ENCODE data around the gene CABP7.

The CABP7 gene

DNA sequence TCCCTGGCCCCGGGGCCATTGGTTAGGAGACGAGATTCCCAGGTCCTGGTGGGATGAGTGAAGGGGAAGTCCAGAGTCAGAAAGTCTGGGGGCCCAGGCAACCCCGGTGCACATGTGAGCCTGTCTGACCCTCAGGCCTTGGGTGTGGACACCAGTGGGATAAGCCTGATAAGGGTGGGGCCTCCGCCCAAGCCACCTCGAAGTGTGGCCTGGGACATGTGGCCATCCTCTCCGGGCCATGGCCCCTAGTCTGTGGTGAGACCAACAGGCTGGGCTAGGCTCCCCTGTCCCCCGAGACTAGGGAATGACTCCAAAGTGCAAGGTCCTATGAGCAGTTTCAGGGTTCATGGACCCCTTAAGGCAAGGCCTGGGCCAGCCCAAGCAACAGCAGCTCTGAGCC, 6.3 kb downstream of the CABP7 start:
- DNase-seq, result no peak

DNA sequence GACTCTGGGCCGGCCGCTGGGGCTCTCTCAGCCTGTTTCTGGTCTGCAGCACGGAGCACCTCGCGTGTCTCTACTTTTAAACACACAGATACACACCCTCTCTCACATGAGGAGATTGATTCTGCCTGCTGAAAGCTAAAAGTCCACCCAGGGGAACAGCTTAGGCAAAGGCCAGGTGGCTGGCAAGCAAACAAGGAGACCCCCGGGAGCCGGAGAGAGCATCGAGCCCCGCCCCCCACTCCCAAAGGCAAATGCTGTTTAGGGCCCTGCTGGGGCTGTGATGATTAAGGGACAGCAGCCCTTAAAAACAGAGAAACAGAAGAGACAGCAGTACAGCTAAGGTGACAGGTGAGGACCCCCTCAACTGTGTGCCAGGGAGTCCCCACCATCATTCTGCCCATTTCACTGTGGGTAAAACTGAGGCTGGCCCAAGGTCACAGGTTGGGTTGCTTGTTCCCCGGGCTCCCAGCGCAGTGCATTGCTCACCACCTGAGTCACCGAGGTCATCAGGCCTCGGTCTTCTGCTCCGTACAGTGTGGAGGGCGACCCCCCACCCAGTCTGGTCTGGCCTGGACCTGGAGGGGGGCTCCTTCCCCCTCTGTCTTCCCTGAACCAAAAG, 6.8 kb downstream of the CABP7 start:
- no peak for DNase-seq

DNA sequence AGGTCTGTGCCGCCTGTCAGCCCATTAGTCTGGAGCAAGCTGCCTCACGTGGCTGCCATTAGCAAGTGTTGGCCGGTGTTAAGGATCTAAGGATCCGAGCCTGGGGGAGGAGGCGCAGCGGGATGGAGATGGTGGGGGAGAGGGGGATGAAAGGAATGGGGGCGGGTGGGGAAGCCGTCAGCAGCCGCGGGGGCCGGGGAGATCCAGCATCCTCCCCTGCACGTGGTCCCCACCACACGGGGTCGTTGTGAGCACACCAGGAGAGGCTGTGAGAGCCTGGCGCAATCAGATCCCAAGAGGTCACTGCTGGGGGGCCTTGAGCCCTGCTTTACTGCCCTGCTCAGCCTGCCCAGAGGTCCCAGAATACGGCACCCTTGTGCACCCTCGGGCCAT, 7.3 kb downstream of the CABP7 start:
- DNase-seq, result no peak

DNA sequence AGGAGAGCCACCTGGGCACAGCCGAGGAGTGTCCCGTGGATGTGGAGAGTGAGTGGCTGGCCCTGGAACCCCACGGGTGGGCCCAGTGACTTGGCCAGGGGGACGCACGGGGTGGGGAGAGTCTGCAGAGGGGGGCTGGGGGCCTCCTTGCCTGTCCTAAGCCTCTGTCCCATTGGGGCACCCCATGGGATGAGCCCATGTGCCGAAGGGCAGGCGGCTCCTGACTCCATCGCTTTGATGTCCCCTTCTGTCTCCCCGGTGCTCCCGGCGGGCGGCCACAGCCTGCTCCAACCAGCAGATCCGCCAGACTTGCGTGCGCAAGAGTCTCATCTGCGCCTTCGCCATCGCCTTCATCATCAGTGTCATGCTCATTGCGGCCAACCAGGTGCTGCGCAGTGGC, 9.4 kb downstream of the CABP7 start:
- DNase-seq, result no peak

DNA sequence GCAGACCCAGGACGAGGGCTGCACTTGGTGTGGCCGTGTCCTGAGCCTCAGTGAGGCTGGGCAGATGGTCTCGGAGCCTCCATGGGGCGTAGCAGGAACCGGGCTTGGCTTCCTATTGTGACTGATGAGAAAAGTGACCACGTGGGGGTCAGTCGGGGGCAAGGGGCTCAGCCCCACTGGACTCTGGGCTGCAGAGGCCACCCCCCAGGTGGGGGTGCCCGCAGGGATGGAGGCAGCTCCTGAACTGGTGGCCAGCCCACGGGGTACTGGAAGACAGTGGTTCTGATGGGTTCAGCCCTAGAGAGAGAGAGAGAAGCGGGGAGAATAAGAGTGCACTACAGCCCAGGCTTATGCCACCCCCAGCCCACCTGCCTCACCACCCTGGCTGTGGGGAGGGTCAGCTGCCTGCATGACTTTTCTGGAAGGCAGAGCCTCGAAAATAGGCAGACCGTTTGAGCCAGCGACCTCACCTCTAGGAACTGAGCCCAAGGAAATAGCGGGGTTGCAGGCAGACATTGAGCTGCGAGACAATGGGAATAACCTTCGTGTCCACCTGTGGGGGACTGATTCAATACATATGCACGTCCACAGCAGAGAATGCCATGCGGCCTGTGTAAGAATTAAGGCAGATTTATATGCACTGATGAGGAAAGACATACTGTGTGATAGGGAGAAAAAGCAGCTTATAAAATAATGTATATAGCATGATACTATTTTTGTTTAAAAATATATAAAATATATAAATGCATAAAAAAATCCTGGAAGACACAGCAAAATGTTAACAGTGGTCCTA, 11.5 kb downstream of the CABP7 start:
- no peak for DNase-seq

DNA sequence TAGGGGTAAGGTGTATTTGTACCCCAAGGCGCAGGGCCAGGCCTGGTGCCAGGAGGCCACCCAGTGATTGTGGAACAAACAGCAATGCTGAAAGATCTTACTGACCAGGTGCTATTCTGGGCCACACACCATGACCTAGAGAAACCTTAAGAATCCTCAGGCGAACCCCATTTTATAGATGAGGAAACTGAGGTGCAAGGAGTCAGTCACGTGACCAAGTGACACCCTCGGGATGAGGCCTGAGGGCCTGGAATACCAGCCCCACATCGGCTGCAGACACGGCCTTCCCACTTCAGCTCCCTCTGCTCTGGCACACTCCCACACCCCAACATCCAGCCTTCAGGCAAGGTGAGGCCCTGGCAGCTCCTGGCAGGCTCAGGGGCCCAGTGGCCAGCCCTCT, 13.1 kb downstream of the CABP7 start:
- no peak for DNase-seq

DNA sequence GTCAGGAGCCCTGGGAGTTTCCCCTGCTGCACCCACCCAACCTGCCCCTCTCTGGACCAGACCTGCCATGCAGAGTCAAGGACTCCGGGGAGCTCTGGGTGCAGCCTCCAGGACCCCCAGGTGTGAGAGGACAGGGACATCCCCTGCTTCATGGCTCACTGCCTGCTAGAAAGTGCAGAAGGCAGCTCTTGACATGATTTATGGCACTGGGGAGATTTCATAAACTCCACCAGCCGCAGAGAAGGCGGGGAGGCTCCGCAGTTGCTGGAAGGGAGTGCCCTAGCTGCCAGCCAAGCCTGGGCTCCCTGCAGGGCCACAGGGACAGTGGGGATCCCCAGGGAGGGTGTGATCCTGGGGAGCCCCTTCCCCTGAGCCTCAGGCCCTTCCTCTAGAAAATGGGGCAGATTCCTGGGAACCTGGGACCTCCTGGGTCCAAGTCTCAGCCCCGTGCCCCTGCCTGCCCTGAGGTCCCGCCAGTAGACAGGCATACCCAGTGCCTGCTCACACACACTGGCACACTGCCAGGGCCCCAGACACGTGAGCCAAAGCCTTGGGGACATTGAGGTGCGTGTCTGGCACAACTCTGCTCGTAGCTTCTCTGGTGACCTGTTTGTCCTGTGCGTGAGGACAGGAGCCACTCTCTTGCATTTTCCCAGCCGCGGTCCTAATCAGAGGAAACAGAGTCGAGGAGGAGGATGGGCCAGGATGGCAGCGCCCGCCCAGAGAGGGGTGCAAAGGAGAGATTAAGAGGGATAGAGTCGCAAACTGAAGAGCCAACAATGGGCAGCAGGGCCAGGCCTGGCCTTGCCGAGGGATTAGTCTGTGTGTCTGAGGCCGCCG, 13.8 kb downstream of the CABP7 start:
- no peak for DNase-seq

DNA sequence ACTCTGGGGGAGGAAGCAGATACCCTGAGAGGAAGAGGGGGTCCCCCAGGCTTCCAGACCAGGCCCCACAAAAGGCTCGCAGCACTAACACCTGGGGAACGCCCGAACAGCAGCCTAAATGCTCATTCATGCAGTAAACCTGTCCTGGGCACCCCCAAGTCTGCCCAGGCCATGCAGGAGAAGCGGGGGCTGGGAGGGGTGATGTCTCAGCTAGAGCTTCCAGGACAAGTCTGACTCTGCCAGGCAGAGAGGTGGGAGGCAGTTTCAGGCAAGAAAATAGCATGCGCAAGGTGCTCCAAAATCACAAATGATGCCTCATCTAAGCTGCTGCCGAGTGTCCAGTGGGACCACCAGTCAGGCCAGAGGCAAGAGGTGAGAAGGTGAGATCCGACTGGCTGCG, 14.6 kb downstream of the CABP7 start:
- no peak for DNase-seq

DNA sequence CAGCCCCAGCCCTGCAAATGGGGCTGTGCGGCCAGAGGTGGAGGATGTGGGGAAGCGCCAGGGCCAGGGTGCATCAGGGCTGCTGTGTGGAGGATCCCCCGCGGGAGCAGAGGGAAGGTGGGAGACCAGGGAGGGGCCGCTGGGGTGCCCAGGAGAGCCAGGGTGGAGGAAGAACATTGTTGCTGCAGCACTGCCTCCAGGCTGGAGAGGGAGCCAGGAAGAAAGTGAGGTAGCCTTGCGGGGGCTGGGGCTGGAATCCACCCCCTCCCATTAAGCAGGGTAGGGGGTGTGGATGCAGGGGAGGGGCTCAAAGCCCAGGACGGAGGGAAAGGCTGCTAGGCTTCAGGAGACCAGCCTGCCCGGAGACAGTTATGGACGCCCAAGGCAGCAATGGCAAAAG, 15.0 kb downstream of the CABP7 start:
- no peak for DNase-seq

DNA sequence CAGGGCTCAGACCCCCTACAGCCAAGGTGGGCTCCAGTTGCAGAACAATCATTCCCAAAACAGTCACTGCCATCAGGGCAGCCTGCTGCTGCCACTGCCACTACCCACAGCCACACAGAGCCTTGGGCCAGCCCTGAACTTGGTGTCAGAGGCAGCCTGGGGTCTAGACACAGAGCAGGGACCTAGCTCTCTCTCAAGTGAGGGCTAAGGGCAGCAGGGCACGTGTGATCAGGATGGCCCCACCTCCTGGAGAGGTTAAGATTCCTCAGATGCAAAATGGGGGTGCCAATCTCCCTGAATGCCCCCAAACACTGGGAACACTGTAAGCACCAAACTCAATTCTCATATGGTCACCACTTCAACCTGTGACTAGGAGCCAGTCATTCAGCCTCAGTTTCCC, 15.6 kb downstream of the CABP7 start:
- DNase-seq, result no peak

DNA sequence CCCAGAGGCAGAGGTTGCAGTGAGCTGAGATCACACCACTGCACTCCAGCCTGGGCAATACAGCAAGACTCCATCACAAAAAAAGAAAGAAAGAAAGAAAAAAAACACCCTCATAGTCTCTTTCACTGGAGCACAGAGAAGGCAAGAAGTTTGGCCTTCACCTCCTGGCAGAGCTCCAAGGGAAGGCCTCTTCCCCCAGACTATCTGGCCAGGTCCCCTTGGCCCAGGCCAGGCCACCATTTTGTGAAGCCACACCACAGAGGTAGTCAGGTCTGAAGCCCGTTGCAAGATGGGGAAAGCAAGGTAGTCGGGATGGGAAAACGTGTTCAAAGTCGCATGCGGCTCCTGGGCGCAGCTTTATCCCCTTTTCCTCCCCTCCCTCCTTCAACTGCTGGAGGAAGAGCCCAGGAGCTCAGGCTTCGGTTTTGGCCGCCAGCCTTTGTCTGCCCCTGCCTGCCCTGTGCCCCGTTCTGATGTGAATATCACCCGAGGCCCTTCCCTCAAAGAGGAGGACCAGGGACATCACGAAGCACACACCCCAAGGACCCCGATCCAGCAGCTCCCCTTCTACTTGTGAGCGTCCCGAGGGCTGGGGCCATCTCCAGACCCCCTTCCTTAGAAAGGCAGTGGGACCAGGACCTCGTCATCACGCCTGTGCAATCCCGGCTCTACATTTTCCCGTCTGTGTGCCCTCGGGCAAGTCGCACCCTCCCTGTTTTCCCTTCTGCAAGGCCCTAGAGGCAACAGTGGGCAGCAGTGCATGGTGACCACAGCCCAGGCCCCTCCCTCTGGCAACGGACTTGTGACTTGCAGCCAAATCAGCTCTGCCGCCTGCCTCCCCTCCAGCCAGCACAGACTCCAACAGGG, 17.7 kb downstream of the CABP7 start:
- no peak for DNase-seq

DNA sequence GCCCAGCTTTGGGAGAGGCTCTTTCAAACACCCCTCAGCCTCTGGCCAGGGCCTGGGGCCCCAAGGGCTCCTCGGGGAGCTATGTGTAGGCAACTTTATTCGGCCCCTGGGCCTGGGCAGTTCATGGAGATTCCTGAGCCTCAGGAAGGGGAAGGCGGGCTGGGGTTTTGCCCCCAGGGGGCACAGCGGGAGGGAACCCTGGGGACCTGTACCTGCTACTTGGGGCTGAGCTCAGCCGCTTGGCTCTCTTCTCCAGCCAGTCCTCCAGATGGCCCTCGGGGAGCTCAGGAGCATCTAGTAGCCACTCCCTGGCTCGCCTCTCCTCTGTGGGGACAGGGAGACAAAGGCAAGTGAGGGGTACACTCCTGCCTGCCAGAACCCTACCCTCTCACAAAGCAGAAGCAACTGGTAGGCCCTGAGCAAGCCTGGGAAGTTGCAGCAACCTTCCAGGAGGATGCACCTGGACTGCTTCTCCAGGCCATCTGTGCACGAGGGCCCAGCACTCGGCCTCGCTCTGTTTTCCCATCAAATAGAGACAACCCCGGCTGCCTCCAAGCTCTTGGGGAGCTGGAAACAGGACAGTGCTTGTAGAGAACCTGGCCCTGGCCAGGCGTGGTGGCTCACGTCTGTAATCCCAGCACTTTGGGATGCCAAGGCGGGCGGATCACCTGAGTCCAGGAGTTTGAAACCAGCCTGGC, 18.5 kb downstream of the CABP7 start:
- DNase-seq, result no peak

DNA sequence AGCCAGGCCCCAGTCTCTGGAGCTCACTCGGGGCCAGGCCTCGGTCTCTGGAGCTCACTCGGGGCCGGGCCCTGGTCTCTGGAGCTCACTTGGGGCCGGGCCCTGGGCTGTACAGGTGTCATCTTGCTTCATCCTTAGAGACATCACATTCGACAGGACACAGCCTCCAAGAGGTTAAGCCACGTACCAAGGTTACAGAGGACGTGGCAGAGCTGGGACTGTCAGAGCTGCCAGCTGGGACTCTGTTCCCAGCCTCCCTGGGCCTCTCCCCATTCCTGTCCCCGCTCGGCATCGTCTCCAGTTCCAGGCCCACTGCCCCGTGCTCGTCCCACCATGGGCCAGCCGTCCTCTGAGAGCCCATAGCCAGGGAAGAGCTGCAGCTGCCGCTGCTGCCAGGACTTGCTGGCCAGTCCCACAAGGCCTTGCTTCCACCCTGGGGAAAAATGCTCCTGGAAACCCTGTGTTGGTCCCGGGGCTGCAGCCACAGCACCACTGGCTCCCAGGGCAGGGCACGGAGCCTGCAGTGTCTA, 19.6 kb downstream of the CABP7 start:
- no peak for DNase-seq

DNA sequence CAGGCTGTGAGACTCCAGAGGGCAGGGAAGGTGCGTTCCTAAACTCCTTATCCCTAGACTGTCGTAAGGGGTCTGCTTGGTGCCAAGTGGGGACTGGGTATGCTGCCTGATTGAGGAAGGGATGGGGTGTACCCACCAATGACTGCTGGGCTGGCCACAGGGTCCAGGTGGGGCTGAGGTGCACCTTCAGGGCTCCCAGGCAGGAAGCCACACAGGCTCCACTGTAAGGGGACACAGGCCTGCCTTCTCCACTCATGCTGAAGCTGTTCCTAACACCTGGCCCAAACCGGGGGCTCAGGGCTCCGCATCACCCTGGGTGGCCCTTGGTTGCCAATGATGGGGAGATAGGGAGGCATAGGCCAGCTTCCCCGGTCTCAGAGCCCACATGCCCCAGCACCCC, 20.4 kb downstream of the CABP7 start:
- DNase-seq, result no peak

DNA sequence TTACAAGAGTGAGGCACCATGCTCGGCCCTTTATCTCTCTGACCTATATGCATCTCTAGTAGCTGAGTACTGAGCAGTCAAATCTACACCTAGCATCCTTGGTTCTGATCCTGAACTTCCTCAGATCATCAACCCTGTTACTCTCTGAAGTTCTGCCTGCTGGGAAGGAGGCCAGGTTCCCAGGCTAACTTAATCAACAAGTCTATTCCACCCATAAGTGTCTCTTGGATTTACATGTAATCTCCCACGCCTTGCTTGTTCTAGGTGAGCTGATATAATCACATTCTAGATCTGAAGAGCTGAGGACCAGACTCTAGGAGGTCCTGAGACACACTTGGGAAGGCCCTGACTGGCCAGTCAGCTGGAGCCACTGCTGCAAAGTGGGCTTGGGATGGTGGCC, 22.1 kb downstream of the CABP7 start:
- no peak for DNase-seq

DNA sequence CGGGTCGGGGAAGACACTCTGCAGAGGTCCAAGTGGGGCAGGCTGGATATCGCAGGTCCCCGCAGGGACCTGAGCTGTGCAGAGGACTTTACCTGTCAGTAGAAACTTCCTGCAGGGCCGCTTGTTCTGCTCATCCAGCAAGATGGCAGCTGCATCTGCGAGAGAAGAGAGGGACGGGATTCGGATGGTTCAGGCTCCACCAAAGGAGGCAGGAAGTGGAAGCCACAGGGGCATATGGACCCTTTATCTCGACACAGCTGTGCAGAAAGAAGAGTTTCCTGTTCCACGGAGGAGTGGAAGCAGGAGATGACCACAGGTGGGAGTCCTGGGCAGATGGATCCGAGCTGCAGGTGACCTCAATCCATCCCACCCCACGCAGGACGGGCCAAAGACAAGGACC, 22.5 kb downstream of the CABP7 start:
- DNase-seq, result no peak

DNA sequence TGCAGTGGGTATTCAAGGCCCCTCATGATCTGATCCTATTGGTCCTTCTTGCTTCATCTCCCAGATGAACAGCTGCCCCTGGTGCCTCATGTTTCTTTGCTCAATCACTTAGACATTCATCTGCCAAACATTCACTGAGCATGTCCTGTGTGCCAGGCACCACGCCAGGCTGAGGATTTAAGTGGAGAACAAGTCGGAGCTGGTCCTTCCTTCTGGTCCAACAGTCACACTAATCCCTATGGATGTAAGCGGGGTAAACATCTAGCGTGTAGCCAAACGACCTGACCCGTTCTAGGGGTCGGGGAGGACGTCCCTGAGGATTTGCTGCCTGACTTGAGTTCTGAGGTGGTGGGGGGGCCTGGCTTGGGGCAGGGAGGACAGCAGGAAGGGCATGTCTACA, 25.1 kb downstream of the CABP7 start:
- DNase-seq, result no peak

DNA sequence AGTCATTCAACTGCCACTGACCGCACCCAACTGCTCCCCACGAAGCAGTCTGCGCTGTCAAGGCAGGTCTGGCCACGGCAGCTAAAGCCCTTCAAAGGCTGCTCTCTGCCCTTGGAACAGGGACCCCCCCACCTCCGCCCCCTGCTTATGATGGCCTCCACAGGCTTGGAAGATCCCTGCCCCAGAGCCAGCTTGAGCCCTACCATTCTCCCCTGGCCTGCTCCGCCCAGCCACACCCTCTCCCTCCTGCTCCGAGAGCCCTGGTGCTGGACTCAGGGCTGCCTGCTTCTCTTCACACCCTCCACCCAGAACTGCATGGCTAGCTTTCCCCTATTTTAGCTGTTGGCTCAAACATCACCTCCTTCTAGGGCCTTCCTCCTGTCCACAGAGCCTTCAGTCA, 28.0 kb downstream of the CABP7 start:
- no peak for DNase-seq

DNA sequence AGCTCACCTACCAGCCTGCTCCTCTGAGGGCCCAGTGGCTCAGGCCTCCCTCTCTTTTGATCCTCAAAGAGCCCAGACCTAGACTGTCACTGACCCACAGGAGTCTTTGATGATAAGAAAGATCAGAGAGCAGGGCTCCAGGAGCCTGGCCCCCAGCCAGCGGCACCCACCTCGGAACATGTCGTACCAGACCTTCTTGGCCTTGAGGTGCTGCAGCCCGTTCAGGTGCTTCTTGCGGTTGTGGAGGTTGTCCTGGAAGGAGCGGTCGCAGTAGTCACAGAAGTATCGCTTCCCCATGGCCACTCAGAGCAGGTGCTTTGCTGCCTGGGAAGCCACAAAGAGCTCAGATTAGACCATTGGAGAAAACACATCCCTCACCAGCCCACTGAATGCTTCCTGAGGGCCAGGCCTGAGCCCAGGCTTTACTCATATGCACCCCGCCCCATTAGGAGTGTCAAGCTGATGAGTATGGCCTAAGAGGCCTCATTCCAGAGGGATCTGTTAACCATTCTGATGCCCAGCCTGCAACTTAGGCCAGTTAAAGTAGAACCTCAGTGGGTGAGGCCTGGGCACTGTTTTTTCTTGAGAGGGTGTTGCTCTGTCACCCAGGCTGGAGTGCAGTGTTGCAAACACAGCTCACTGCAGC, 28.6 kb downstream of the CABP7 start:
- no peak for DNase-seq

DNA sequence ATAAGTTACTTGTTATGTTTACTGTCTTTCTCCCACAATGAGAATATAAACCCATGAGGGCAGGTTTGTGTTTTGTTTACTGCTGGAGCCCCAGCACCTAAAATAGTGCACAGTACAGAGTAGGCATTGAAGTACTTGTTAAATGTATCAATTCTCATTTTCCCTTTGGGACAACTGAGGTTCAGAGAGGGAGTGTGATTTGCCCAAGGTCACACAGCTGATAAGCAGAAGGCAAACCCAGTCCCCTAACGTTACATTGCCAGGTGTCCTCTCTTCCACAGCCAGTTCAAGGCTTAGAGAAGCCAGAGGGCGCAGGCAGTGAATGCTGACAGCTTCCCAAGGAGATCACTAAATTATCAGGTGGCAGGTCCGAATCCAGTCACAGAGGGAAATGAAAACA, 30.2 kb downstream of the CABP7 start:
- DNase-seq, result no peak
